Activated T-helper 1 cell treated with anti-CD3 and anti-CD28 coated beads, Interleukin-12 subunit alpha, Interleukin-12 subunit beta, Interleukin-2, Interleukin-4 antibody, amounts not matched to agents 30 ng/mL and 10 ng/mL and 1 ng/mL, durations not matched to agents 14 hours and 24 hours and 36 hours (primary cell): ENCODE data around the gene FAM117A. TPM values are rescaled to one million over a fixed set of nuclear protein-coding genes. Genes with fewer than 3 reads are reported as not detected.

ENCODE experiments used
- DNase-seq: peaks from one replicate; pipeline ENCODE4 v3.0.0; 2021; ENCODE audit warnings: low spot score
- H3K27ac Mint-ChIP-seq: one replicate; pipeline ENCODE4 v1.8.0; 2021; ENCODE audit warnings: mild to moderate bottlenecking, mixed read lengths
- H3K27me3 Mint-ChIP-seq: one replicate; pipeline ENCODE4 v1.8.0; 2022; ENCODE audit warnings: mild to moderate bottlenecking, moderate library complexity, mixed read lengths; ENCODE audit not compliant: insufficient read depth
- H3K36me3 Mint-ChIP-seq: one replicate; pipeline ENCODE4 v1.8.0; 2021; ENCODE audit warnings: low read depth, mixed read lengths
- H3K4me1 Mint-ChIP-seq: one replicate; pipeline ENCODE4 v1.8.0; 2021; ENCODE audit warnings: low read depth, mixed read lengths
- H3K4me3 Mint-ChIP-seq: one replicate; pipeline ENCODE4 v1.8.0; 2021; ENCODE audit warnings: mild to moderate bottlenecking, moderate library complexity, mixed read lengths
- H3K9me3 Mint-ChIP-seq: one replicate; pipeline ENCODE4 v1.8.0; 2021; ENCODE audit warnings: mixed read lengths
- intact Hi-C: fragments of 100-400 bp; cut with micrococcal nuclease; formaldehyde crosslinking; loops from one replicate; pipeline ENCODE4 v1.15.1; 2024
- total RNA-seq: library from RNA; stranded (reverse); gene quantifications from 2 replicates; pipeline ENCODE4 v1.2.3, GENCODE V29; 2022

The FAM117A gene
- total RNA-seq, 1 donor from 2014 or later, result 13.9 TPM

DNA sequence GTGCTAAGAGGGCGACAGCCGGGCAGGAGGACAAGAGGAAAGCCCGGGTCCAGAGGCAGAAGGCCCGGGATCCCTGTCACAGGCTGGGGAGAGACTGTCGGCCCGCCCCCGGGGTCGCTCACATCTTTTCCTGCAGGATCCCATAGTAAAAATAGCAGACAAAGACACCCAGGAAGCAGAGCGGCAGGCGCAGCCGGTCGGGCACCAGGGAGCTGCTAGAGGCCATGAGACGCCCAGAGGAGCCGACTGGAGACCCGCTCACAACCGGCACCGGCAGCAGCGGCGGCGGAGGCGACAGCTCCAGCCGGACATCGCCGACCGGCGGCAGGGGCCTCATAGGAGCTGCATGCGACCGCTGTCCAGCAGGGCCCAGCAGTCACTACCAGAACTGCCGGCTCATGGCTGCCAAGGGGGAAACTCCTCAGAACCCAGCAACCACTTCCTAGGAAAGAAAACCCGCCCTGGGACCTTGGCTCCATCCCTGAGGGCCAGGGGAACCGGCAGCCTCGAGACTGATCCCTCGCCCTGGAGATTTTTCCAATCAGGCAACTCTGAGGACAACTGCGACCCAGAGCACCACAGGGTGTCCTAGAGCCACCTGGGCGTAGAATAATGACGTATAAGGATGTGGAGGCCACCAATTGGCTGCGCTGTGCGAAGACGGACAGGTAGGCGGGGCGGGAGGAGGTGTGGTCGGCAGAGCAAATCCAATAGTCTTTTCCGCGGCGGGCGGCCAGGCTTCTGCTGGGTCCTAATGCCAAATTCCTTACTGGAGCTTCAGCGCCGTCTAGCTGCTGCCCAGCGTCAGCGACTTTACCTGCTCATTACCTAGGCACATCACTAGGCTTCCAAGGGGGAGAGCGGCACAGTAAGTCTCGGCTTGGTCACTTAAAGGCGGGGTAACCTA, 56.1 kb downstream of the FAM117A start, which contains the start of gene SLC35B1:
SLC35B1 (minus strand) TSS at position 357 of the 907 bp plus-strand sequence; CDS start at position 226, 131 bp downstream.
- peaks cover 29% of the 10 kb centered on the region for H3K36me3 Mint-ChIP-seq
- intact Hi-C loops, result loop anchor here (1.0 to 5.0 kb wide), 11 partner anchors 12 to 387 kb away; partner anchors contain the start of genes DLX3, FAM117A, KAT7 and NGFR

DNA sequence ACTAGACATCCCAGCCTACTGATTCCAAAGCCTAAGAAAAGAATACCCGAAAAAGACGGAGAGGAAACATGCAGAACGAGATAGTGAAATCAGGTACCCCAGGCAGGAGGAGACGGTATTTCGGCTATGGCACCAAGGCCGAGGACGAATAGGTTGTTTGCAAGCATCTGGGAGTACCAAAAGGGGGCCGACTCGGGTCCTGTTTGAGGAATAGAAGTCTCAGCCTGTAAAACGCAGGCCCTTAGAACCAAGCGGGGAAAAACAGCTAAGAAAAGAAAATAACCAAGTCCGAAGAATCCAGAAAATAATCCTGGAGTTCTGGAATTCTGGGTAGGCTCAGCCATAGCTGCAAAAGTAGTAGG, 56.7 kb downstream of the FAM117A start:
- Mint-ChIP-seq H3K9me3 (no peaks in the 10 kb centered on the region), H3K27me3 (peaks cover 1% of the 10 kb centered on the region), H3K4me3 (peak overlapping the region; percentile 98), H3K27ac (peak overlapping the region; percentile 97), H3K4me1 (peaks cover 40% of the 10 kb centered on the region), H3K36me3 (peaks cover 31% of the 10 kb centered on the region)
- no peak for DNase-seq
- intact Hi-C loops, result loop anchor here (5.0 kb wide), 3 partner anchors 210 to 345 kb away; partner anchors contain the start of genes DLX3, NGFR and ZNF652

More for the DNA sequence above, 56.1 kb downstream of the FAM117A start, which contains the start of gene SLC35B1:
- peak; percentile 97 for DNase-seq
- peaks cover 1% of the 10 kb centered on the region for H3K27me3 Mint-ChIP-seq
- peak within 1 kb of the TSS; percentile 98 for H3K4me3 Mint-ChIP-seq
- H3K27ac Mint-ChIP-seq, result peak within 1 kb of the TSS; percentile 97
- peaks cover 40% of the 10 kb centered on the region for H3K4me1 Mint-ChIP-seq
- H3K9me3 Mint-ChIP-seq, result no peaks in the 10 kb centered on the region

DNA sequence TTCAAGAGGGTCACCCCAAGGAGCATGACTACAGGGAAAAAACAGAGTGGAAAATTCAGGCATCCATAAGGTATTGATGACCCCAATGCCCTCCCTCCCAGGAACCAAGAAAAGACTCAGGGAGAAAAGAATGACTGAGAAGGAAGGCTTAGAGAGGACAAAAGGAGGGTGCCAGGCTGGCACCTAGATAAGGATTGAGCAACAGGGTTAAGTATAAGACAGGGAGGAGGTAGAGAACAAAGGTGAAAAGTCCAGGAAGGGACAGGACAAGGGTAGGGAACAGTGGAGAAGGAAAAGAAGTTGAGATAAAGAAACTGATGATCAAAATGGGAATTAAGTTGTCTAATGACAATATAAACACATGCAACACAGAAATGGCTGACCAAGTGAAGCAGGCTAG, 58.7 kb downstream of the FAM117A start:
- H3K4me3 Mint-ChIP-seq, result peak overlapping the region; percentile 98

DNA sequence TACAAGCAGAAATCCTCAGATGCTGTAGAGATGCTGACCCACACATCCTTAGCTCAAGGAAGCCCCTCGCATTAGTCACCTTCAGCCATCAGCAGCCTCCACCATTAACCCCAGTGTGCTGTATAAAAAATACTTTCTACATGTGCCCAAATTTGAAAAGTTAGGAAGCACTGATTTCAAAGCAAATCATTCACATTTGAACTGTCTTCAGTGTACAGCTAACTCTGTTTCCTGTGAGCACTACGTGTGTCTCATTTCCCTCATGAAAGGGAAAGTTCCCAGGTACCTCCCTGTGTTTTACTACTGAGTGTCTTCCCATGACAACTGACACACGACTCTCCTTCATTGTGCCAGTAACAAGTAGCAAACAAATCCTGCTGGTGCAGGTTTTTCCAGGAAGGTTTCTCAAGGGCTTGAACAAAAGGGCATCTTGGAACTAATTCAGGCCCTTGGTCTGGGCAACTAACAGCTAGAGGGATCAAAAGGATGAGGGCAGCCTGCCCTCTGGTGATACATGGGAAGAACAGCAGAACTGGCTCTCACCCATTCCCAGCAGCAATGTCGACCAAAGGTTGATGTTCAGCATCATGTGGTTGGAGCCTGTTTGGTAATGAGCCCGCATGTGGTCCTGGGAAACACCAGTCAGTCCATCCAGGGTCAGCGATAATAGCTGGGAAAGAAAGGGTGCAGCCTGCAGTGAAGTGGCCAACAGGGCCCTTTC, 60.2 kb downstream of the FAM117A start:
- no peaks in the 10 kb centered on the region for H3K9me3 Mint-ChIP-seq
- H3K27ac Mint-ChIP-seq, result peak overlapping the region; percentile 46
- peaks cover 31% of the 10 kb centered on the region for H3K4me1 Mint-ChIP-seq
- peaks cover 50% of the 10 kb centered on the region for H3K36me3 Mint-ChIP-seq
- no peak overlapping the region for H3K4me3 Mint-ChIP-seq
- no peak for DNase-seq
- intact Hi-C loops, result no loop called here
- peaks cover 1% of the 10 kb centered on the region for H3K27me3 Mint-ChIP-seq

More for the DNA sequence above, 58.7 kb downstream of the FAM117A start:
- Mint-ChIP-seq H3K27me3 (peaks cover 1% of the 10 kb centered on the region), H3K9me3 (no peaks in the 10 kb centered on the region), H3K4me1 (peaks cover 40% of the 10 kb centered on the region), H3K27ac (peak overlapping the region; percentile 25), H3K36me3 (peaks cover 43% of the 10 kb centered on the region)
- no peak for DNase-seq
- intact Hi-C loops, result loop anchor here (5.0 kb wide), 3 partner anchors 208 to 343 kb away; partner anchors contain the start of genes DLX3, NGFR and ZNF652

DNA sequence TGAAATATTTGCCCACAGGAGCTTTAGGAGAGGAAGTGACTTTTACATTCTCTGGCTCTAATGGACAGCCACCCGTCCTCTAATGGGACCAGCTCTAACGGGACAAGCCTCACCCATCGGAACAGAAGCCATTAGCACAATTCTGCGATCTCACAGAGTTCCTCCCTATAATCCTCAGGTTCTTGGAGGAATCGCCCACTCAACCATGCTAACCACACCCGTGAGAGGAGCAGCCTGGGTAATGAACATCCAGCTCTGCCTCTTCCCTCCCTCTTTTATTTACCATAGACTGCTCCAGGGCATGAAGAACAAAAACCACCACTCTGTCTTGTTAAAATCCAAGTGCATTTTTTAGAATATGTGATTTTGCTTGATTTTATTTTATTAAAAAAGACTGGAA, 63.0 kb downstream of the FAM117A start:
- Mint-ChIP-seq H3K27ac (no peak overlapping the region), H3K36me3 (peaks cover 42% of the 10 kb centered on the region), H3K9me3 (no peaks in the 10 kb centered on the region), H3K4me1 (peaks cover 20% of the 10 kb centered on the region), H3K27me3 (no peaks in the 10 kb centered on the region), H3K4me3 (no peak overlapping the region)
- DNase-seq, result no peak
- intact Hi-C loops, result no loop called here

DNA sequence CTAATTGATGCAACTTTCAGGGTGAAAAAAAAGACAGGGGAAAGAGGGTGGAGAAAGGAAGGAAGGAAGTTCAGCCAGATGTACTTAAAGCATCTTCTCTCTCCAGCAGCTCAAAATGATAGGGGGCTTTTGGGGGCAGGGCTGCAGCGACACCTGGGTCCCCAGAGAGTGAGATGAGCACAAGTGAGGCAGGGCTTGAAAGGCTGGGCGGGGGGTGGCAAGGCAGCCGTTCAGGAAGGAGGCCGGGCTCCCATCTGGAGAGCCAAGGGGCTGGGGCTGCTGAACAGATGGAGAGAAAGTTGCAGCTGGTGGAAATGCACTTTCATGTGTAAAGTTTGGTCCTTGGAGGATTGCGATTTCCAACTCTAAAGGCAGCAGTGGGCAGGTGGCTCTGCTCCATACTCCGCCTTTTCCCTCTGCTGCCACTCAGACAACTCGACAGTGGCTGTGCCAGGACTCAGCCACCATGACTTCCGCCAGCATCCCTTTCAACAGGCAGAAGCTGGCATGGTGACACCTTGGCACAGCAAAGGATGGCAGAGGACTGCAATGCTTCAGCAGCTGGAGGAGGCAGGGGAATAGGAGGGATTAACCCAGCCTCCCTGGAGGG, 63.9 kb downstream of the FAM117A start:
- no peaks in the 10 kb centered on the region for H3K27me3 Mint-ChIP-seq
- no peak overlapping the region for H3K4me3 Mint-ChIP-seq
- no peaks in the 10 kb centered on the region for H3K9me3 Mint-ChIP-seq
- H3K27ac Mint-ChIP-seq, result no peak overlapping the region
- peaks cover 20% of the 10 kb centered on the region for H3K4me1 Mint-ChIP-seq
- DNase-seq, result no peak
- intact Hi-C loops, result loop anchor here (5.0 kb wide), 1 partner anchor 152 kb away; no protein-coding TSS in a partner anchor
- peaks cover 35% of the 10 kb centered on the region for H3K36me3 Mint-ChIP-seq

DNA sequence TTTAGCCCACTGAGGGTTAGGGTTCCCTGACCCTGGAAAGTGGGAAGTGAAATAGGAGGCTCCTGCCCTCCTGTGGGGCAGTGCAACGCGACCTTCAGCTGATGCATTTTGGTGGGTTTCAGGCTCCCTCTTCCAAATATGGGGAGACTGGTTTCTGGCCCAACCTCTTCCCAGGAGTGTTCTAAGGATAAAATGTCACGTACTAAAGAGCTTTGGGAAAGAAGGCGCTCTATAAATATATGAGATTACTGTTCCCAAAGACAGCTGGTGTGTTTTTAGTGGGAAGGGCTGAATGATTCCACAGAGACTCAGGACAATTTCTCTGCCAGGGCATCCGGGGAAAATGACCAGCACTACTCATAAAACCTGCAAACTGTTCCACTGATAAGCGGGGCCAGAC, 65.9 kb downstream of the FAM117A start:
- Mint-ChIP-seq H3K27ac (no peak overlapping the region), H3K27me3 (no peaks in the 10 kb centered on the region), H3K9me3 (no peaks in the 10 kb centered on the region), H3K4me1 (peaks cover 22% of the 10 kb centered on the region), H3K4me3 (no peak overlapping the region), H3K36me3 (peaks cover 25% of the 10 kb centered on the region)
- intact Hi-C loops, result loop anchor here (5.0 kb wide), 1 partner anchor 154 kb away; no protein-coding TSS in a partner anchor
- no peak for DNase-seq

DNA sequence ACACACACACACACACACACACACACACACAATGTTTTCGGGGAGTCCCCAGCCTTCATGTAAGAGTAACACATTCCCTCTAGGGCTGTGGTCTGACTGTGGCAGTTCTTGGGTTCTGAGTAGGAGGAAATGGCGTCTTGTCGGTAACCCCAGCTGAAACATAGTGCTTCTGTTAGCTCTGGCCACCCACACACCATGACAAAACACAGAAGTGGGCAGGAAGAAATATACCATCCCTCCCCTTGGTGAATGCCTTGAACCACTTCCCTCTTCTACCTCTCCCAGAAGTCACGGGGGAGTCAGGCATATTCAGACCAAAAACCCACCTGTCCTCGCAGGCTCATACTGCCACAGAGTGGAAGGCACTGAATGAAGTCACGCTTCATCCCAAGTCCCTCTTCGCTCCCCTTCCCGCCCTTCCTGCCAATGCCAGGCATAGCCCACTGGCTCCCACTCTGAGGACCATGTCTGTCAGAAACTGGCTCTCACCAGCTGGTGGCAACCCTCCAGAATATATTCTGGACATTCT, 67.6 kb downstream of the FAM117A start:
- DNase-seq, result peak; percentile 67
- peak overlapping the region; percentile 20 for H3K4me3 Mint-ChIP-seq

DNA sequence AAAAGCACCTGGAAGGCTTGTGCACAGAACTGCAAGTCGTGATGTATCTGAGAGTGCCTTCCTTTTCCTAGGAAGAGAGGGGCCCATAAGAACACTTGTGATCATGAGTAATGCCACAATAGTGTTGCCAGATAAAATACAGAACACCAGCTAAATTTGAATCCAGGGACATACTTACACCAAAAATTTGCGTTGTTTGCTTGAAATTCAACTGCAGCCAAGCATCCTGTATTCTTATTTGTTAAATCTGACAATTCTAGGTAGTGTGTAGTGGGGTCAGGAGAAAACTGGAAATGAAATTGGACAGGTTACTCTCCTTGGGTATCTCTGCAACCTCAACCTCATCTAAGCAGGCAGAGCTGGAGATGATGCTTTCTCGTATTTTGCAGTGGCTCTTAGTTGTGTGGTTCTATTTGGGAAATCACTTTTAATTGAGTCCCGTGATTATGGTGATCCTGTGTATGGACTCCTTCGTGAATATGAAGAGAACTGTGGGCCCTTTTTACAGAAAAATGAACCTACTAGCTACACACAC, 68.2 kb downstream of the FAM117A start:
- Mint-ChIP-seq H3K4me3 (peak overlapping the region; percentile 20), H3K9me3 (no peaks in the 10 kb centered on the region), H3K27me3 (no peaks in the 10 kb centered on the region), H3K27ac (peak overlapping the region; percentile 90), H3K4me1 (peaks cover 22% of the 10 kb centered on the region), H3K36me3 (peaks cover 14% of the 10 kb centered on the region)
- DNase-seq, result no peak
- intact Hi-C loops, result loop anchor here (1.0 to 5.0 kb wide), 9 partner anchors 13 to 281 kb away; partner anchors contain the start of genes KAT7, NXPH3, PHB1 and SPOP

More for the DNA sequence above, 67.6 kb downstream of the FAM117A start:
- no peaks in the 10 kb centered on the region for H3K9me3 Mint-ChIP-seq
- intact Hi-C loops, result loop anchor here (1.0 to 5.0 kb wide), 8 partner anchors 12 to 281 kb away; partner anchors contain the start of genes KAT7, PHB1 and SPOP
- H3K4me1 Mint-ChIP-seq, result peaks cover 22% of the 10 kb centered on the region
- H3K27ac Mint-ChIP-seq, result peak overlapping the region; percentile 90
- H3K36me3 Mint-ChIP-seq, result peaks cover 20% of the 10 kb centered on the region
- H3K27me3 Mint-ChIP-seq, result no peaks in the 10 kb centered on the region

DNA sequence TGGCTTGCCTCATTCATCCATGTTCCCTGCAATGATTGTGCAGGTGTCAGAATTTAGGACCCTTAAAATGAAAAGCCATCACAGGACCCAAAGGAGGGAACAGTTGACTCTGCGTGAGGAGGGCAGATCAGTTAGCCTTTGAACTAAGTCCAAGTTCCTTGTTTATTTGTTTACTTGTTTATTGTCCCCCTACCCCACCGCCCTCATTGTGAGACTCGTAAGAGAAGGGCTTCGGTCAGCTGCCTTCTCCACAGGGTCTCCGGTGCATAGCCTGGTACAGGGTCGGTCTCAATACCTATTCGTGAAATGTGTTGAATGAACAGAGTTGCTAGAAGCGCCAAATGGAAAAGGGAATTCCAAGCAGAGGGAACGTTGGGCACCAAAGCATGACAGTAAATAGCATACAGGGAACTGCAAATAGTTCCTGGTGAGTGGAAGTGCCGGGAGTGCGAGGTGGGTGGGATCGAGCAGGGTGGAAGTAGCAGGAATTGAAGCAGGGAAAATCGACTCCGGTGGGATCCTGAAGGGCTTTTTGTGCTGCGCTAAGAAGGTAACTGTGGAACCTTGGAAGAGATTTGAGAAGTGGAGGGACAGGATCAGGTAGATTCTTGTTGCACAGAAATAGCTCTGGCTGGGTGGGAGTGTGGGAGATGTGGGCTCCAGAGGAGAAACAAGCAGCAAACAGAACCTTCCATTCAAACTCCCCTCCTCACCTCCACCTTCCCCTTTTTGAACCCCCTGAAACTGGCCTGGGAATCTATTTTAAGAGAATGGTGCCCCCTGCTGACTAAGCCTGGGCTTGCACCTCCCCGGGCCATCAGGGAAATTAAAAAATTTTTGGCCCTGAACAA, 68.9 kb downstream of the FAM117A start:
- intact Hi-C loops, result loop anchor here (1.0 to 5.0 kb wide), 2 partner anchors 120 to 157 kb away; partner anchors contain the start of gene NXPH3
- DNase-seq, result peak; percentile 57
- peaks cover 22% of the 10 kb centered on the region for H3K4me1 Mint-ChIP-seq
- peaks cover 9% of the 10 kb centered on the region for H3K36me3 Mint-ChIP-seq
- no peaks in the 10 kb centered on the region for H3K27me3 Mint-ChIP-seq
- H3K27ac Mint-ChIP-seq, result peak overlapping the region; percentile 90
- no peak overlapping the region for H3K4me3 Mint-ChIP-seq
- H3K9me3 Mint-ChIP-seq, result no peaks in the 10 kb centered on the region

DNA sequence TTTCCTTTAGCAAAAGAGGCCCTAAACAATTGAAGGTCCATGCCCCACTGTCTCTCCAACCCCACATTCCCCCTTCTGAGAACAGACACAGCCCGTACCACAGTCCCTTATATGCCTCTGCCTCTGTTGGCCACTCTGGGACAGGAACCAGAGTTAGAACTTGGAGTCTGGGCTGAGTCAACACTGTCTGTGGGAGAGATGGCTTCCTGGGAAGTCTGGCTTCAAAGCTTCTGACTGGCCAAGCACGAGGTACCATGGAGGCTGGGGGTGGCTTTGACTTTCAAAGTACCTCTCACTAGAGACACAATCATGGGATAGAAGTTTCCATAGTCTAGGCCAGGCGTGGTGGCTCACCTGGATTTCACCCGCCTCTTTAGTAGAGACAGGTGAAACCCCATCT, 71.2 kb downstream of the FAM117A start:
- intact Hi-C loops, result no loop called here
- peaks cover 36% of the 10 kb centered on the region for H3K4me1 Mint-ChIP-seq
- no peak overlapping the region for H3K27ac Mint-ChIP-seq
- DNase-seq, result no peak
- peaks cover 6% of the 10 kb centered on the region for H3K36me3 Mint-ChIP-seq
- H3K9me3 Mint-ChIP-seq, result no peaks in the 10 kb centered on the region
- no peaks in the 10 kb centered on the region for H3K27me3 Mint-ChIP-seq
- no peak overlapping the region for H3K4me3 Mint-ChIP-seq
